Adipocyte (in vitro differentiated cells): ENCODE data around the gene BLOC1S1.
A peak's percentile ranks its signal among the peaks of the same experiment; 100 is the strongest.

Experiments
- DNase-seq: peaks from one replicate; pipeline ENCODE4 v3.0.0-alpha.2; 2015; ENCODE audit warnings: low read depth
- H3K27me3 ChIP-seq: replicated peaks from 2 replicates; pipeline ENCODE4 v1.7.0; 2013; ENCODE audit warnings: mild to moderate bottlenecking, low read length, moderate library complexity; ENCODE audit not compliant: control insufficient read depth, insufficient read depth
- H3K36me3 ChIP-seq: 2 replicates; pipeline ENCODE4 v1.7.0; 2013; ENCODE audit warnings: low read length, mild to moderate bottlenecking, moderate library complexity; ENCODE audit not compliant: control insufficient read depth, insufficient read depth, severe bottlenecking
- H3K4me1 ChIP-seq: 2 replicates; pipeline ENCODE4 v1.7.0; 2013; ENCODE audit warnings: mild to moderate bottlenecking, low read length, moderate library complexity; ENCODE audit not compliant: control insufficient read depth, insufficient read depth
- H3K4me3 ChIP-seq: 2 replicates; pipeline ENCODE4 v1.7.0; 2013; ENCODE audit warnings: mild to moderate bottlenecking, low read length, moderate library complexity
- H3K9ac ChIP-seq: 2 replicates; pipeline ENCODE4 v1.7.0; 2013; ENCODE audit warnings: mild to moderate bottlenecking, low read length, moderate library complexity
- H3K9me3 ChIP-seq: 2 replicates; pipeline ENCODE4 v1.7.0; 2013; ENCODE audit warnings: mild to moderate bottlenecking, low read length, moderate library complexity; ENCODE audit not compliant: control insufficient read depth

Gene BLOC1S1

GRCh38 chr12:55715169-55715764, 579 bp upstream of the BLOC1S1 start:
- no peaks in the 10 kb centered on the region for H3K9me3 ChIP-seq
- peak overlapping the region; percentile 84 for H3K4me3 ChIP-seq
- H3K9ac ChIP-seq = peak overlapping the region; percentile 89
- peaks cover 77% of the 10 kb centered on the region for H3K4me1 ChIP-seq
- no peak for DNase-seq
- H3K27me3 ChIP-seq = no peaks in the 10 kb centered on the region
- H3K36me3 ChIP-seq = no peaks in the 10 kb centered on the region

DNA sequence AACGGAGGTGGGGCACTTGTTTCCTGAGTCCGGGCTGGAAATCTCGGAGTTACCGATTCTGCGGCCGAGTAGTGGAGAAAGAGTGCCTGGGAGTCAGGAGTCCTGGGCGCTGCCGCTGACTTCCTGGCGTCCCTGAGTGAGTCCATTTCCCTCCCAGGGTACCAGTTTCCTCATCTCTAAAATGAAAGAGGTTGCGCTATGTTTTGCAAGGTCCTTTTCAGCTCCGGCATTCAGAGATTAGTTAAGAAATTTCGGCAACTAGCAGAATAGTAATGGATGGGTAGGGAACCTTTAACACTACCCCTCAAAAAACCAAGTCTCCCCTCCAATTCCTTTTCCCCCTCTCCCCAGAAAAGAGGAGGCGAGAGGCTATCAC, 724 bp downstream of the BLOC1S1 start:
- Histone ChIP-seq H3K4me1 (peaks cover 81% of the 10 kb centered on the region), H3K9ac (peak overlapping the region; percentile 89), H3K9me3 (no peaks in the 10 kb centered on the region), H3K36me3 (no peaks in the 10 kb centered on the region), H3K27me3 (no peaks in the 10 kb centered on the region), H3K4me3 (peak overlapping the region; percentile 84)
- DNase-seq = no peak

- Histone ChIP-seq H3K36me3 (no peaks in the 10 kb centered on the region), H3K4me3 (peak overlapping the region; percentile 84), H3K4me1 (peaks cover 76% of the 10 kb centered on the region), H3K9ac (peak overlapping the region; percentile 89), H3K27me3 (no peaks in the 10 kb centered on the region), H3K9me3 (no peaks in the 10 kb centered on the region)
- DNase-seq = no peak
Measured at GRCh38 chr12:55717011-55718007, 1.5 kb downstream of the BLOC1S1 start.

GRCh38 chr12:55718015-55718414, 2.2 kb downstream of the BLOC1S1 start:
- H3K36me3 ChIP-seq = no peaks in the 10 kb centered on the region
- H3K9ac ChIP-seq = peak overlapping the region; percentile 86
- H3K9me3 ChIP-seq = no peaks in the 10 kb centered on the region
- H3K4me3 ChIP-seq = no peak overlapping the region
- no peaks in the 10 kb centered on the region for H3K27me3 ChIP-seq
- no peak for DNase-seq
- peaks cover 70% of the 10 kb centered on the region for H3K4me1 ChIP-seq

GRCh38 chr12:55718624-55719275, 2.9 kb downstream of the BLOC1S1 start:
- Histone ChIP-seq H3K9ac (peak overlapping the region; percentile 86), H3K4me1 (peaks cover 69% of the 10 kb centered on the region), H3K36me3 (peaks cover 2% of the 10 kb centered on the region), H3K27me3 (no peaks in the 10 kb centered on the region), H3K9me3 (no peaks in the 10 kb centered on the region), H3K4me3 (peak overlapping the region; percentile 7)
- no peak for DNase-seq

DNA sequence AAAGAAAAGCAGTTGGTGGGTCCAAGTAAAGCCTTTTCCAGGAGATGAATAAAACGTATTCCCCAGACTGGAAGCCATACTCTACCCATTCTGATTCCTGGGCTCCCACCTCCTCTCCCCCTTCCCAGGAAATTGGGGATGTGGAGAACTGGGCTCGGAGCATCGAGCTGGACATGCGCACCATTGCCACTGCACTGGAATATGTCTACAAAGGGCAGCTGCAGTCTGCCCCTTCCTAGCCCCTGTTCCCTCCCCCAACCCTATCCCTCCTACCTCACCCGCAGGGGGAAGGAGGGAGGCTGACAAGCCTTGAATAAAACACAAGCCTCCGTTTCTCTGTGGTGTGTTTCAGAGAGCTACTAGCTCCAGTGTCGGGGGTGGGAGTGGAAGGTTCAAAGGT, 3.5 kb downstream of the BLOC1S1 start:
- Histone ChIP-seq H3K9me3 (no peaks in the 10 kb centered on the region), H3K4me3 (no peak overlapping the region), H3K27me3 (no peaks in the 10 kb centered on the region), H3K4me1 (peaks cover 73% of the 10 kb centered on the region), H3K9ac (peak overlapping the region; percentile 86), H3K36me3 (peaks cover 8% of the 10 kb centered on the region)
- no peak for DNase-seq

DNA sequence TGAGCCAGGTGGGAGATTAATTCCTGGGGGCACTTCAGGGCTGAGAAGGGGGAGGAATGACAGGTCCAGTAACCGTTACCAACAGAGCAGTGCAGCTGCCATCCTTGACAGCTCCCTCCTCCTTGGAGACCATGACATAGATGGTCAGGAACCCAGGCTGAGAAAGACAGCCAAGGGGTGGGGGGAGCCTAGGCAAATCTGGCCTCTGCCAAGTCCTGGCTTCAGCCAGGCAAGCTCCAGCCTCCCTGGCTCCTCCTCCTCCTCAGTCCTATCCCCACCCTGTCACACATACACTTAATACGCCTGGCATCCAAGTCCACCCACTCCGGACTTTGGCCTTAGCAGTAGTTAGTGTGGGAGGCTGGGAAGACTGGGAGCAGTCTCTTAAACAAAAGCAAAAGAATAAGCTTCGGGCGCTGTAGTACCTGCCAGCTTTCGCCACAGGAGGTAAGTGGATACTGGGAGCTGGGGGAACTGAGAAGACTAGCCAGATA, 4.3 kb downstream of the BLOC1S1 start, which contains the start of gene RDH5:
TSS of gene RDH5 (plus strand) at position 323 of the 494 bp plus-strand sequence. CDS start 792 bp downstream, outside the sequence.
- DNase-seq = peak; percentile 85
- Histone ChIP-seq H3K4me1 (peaks cover 77% of the 10 kb centered on the region), H3K27me3 (no peaks in the 10 kb centered on the region), H3K36me3 (peaks cover 15% of the 10 kb centered on the region), H3K9ac (peak within 1 kb of the TSS; percentile 86), H3K4me3 (peak within 1 kb of the TSS; percentile 76), H3K9me3 (no peaks in the 10 kb centered on the region)

DNA sequence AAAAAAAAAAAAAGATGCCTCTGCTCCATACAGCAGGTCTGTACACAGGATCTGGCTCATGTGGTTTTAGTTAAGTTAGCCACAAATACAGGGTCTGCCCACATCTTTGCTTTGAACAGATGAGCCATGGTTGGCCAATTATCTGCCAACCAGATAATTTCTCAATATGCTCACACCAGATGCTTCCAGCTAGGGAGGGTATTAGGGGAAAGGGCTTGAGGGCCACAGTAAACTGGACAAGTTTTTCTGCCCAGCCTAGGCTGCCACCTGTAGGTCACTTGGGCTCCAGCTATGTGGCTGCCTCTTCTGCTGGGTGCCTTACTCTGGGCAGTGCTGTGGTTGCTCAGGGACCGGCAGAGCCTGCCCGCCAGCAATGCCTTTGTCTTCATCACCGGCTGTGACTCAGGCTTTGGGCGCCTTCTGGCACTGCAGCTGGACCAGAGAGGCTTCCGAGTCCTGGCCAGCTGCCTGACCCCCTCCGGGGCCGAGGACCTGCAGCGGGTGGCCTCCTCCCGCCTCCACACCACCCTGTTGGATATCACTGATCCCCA, 5.1 kb downstream of the BLOC1S1 start:
- DNase-seq = peak; percentile 89
- Histone ChIP-seq H3K9ac (peak overlapping the region; percentile 86), H3K36me3 (peaks cover 24% of the 10 kb centered on the region), H3K4me3 (peak overlapping the region; percentile 76), H3K9me3 (no peaks in the 10 kb centered on the region), H3K4me1 (peaks cover 78% of the 10 kb centered on the region), H3K27me3 (no peaks in the 10 kb centered on the region)

- H3K27me3 ChIP-seq = no peaks in the 10 kb centered on the region
- peak overlapping the region; percentile 76 for H3K4me3 ChIP-seq
- H3K36me3 ChIP-seq = peaks cover 30% of the 10 kb centered on the region
- no peaks in the 10 kb centered on the region for H3K9me3 ChIP-seq
- H3K4me1 ChIP-seq = peaks cover 84% of the 10 kb centered on the region
- peak overlapping the region; percentile 86 for H3K9ac ChIP-seq
- no peak for DNase-seq
Measured at GRCh38 chr12:55721601-55722213, 5.9 kb downstream of the BLOC1S1 start.

DNA sequence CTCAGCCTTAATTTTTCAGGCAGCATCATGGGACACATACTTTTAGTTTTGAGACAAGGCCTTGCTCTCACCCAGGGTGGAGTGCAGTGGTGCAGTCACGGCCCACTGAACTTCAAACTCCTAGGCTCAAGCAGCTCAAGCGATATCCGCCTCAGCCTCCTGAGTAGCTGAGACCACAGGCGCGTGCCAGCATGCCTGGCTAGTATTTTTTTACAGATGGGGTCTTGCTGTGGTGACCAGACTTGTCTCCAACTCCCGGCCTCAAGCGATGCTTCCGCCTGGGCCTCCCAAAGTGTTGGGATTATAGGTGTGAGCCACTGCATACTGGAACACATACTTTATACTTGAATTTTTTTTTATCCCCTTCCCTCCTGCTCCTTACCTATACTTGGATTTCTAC, 7.1 kb downstream of the BLOC1S1 start:
- Histone ChIP-seq H3K9ac (peak overlapping the region; percentile 99), H3K4me1 (peaks cover 76% of the 10 kb centered on the region), H3K27me3 (no peaks in the 10 kb centered on the region), H3K4me3 (no peak overlapping the region), H3K9me3 (no peaks in the 10 kb centered on the region), H3K36me3 (peaks cover 35% of the 10 kb centered on the region)
- no peak for DNase-seq
